HG02981 (cell line): Measurements from ENCODE around the gene ITGA8.
"Not testable (repeated sequence)": the region's sequence is repeated elsewhere in the genome, so short reads cannot be mapped to it uniquely, and the experiment has no call there.

Experiments used
- ATAC-seq: cut with Tn5 transposase; IDR thresholded peaks from one replicate; pipeline ENCODE4 v1.9.1; 2021; ENCODE audit warnings: mild to moderate bottlenecking, moderate library complexity; ENCODE audit not compliant: unreplicated experiment

ITGA8 gene

DNA sequence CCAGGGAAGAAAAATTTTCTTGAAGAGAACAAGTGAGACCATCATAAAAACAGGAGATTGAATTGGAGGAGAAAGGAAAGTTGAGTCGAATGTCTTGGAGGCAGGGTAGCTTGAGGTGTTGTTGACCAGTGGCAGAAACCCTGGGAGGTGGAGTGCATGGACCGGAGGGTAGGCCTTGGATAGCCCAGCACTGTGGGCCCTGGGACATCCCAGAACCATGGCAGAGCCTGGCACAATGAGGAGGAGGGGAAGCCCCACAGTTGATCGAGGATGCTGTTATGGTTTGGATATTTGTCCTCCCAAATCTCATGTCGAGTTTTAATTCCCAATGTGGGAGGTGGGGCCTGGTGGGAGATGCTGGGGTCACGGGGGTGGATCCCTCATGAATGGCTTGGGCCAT lies 157.1 kb downstream of the ITGA8 start:
- no peak for ATAC-seq

DNA sequence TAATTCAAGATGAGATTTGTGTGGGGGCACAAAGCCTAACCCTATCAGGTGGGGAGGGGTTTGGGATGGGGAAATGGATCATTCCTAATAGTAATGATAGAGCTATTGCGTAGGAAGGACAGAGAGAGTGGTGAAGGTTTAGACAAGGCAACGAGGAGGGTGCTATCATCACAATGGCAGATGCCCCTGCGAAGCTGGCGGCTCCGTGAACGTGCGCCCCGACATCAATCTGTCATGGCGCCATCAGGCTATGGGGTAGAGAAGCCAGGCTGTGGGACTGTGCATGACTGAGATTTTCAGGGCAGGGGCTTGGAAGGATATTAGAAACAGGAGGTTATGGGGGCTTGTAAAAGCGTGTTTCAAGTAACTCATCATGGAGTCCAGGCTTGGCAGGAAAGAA lies 157.6 kb downstream of the ITGA8 start:
- ATAC-seq, result no peak

DNA sequence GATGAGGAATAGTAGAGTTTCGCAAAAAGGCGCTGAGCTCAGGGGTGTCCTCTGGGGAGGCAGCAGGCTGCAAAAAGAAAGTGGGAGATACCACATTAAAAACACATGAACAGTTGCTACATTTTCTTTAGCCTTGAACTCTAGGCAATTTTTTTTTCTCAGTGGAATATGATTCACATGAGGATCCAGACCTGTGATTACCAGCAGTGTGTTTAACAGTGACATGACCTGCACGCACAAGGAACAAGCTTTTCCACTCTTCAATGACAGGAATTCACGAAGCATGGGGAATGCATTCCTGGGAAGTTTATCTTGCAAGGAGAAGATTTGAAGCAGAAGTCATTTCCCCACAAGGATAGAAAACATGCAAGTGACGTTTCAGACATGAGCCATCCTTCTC lies 161.6 kb downstream of the ITGA8 start:
- ATAC-seq, result no peak

DNA sequence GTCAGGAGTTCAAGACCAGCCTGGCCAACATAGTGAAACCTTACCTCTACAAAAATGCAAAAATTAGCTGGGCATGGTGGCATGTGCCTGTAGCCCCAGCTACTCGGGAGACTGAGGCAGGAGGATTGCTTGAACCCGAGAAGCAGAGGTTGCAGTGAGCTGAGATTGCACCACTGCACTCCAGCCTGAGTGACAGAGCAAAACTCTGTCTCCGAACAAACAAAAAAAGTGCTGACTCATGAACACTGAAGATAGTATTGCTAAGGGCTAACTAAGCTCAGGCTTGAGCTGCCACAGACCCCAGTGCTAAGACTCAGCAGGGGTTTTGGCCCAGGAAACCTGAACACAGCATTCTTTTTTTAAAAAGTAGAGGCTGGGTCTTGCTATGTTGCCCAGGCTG lies 162.6 kb downstream of the ITGA8 start:
- not testable (repeated sequence) for ATAC-seq

DNA sequence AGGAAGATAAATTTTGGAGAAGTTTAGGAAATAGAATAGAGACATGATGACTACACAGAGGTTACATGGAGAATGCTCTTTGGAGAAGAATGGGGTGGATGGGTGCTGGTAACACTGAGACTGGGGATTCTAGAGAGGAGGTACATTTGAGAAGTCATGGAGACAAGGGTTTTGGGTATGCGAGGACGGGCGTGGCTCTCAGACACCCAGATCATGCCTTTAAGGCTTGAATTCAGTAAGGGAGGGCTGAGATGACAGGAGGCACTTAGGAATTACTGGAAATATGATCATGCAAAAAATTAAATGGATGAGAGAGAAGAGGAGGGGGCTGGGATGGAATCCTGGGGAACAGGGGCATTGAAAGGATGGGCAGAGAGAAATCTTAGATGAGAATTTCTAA lies 168.8 kb downstream of the ITGA8 start:
- no peak for ATAC-seq

GRCh38 chr10:15548331-15548730 lies 171.4 kb downstream of the ITGA8 start:
- ATAC-seq, result no peak

- no peak for ATAC-seq
Observed at GRCh38 chr10:15546606-15547005, 173.1 kb downstream of the ITGA8 start.

- no peak for ATAC-seq
Observed at GRCh38 chr10:15545884-15546283, 173.8 kb downstream of the ITGA8 start.

DNA sequence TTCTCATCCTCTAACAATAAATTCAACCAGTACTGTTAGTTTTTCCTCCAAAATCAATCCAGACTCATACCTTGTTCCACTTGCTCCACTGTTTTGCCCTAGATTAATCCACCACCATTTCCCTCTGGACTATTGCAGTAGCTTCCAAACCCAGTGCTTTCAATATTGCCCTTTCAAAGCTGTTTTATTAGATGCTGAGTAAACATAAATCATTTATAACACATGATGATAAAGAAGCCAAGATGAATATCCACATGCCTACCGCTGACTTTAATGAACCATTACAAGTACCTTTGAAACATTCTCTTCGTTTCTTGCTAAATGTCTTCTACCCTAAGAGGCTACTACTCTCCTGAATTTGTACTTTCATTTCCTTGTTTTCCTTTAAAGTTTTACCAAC lies 174.5 kb downstream of the ITGA8 start:
- ATAC-seq, result no peak

- ATAC-seq, result no peak
Observed at GRCh38 chr10:15543994-15544393, 175.7 kb downstream of the ITGA8 start.

DNA sequence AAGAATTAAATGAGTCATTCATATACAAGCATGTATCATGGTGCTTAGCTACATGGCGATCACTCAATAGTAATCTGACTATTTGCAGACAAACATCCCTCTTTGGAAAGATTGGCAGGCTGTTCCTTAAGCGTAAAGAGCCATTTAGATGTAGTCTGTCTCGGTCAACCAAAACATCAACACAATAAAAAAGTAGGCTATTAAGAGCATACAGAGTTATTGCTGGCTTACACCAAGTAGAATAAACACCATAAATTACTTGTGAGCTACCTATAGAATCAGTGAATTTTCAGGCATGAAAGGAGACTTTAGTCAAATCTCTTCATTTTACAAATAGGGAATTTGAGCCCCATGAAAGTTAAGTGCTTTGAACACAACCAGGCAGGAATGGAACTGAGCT lies 176.9 kb downstream of the ITGA8 start:
- ATAC-seq, result no peak

DNA sequence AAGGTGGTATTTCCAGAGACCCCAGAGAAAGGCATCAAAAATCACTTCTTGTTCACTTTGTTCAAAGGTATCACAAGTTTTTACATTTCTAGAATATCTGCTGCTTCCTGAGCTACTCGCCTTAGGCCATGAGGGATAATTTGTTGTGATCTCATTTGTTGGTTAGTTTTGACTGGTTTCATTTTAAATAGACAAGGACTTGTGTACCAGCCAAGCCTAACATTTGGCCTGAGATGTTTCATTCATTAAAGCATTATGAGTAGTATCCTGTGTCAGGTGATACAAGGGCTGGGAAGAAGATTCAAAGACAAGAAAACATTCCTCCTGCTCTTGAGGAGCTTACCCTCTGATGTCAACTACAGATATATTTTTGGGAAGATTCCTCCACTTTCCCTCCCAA lies 178.3 kb downstream of the ITGA8 start:
- ATAC-seq, result no peak

DNA sequence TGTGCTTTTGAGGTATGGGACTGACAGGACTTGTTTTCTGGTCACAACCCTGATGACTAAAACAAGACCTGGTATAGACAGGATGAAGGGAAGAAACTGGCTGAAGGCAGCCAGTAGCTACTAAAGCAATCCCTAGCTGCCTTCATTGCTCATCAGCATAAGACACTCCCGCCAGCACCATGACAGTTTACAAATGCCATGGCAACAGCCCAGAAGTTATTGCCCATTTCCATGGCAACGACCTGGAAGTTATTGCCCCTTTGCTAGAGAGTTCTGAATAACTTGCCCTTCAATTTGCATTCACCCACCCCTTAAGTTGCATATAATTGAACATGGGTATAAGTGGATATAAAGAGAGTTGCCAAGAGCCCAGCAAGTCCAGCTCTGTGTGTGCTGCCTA lies 179.0 kb downstream of the ITGA8 start:
- ATAC-seq, result no peak

DNA sequence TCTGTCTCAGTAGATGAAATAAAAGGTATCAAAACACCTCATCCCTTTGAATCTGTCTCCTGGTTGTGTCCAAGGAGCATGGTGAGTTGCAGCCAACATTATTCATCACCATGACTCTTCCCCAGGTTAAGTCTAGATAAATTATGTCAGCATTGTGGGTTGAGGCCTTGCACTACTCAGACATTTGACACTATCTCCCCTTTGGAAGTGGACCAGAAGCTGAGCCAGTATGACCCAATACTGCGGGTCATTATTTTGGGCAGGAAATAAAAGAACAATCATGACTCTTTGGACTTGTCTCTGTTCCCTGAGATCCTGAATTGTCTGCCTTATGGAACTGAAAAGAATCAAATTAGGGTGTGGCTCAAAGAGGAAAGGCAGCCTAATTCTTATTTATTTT lies 180.5 kb downstream of the ITGA8 start:
- ATAC-seq, result no peak

DNA sequence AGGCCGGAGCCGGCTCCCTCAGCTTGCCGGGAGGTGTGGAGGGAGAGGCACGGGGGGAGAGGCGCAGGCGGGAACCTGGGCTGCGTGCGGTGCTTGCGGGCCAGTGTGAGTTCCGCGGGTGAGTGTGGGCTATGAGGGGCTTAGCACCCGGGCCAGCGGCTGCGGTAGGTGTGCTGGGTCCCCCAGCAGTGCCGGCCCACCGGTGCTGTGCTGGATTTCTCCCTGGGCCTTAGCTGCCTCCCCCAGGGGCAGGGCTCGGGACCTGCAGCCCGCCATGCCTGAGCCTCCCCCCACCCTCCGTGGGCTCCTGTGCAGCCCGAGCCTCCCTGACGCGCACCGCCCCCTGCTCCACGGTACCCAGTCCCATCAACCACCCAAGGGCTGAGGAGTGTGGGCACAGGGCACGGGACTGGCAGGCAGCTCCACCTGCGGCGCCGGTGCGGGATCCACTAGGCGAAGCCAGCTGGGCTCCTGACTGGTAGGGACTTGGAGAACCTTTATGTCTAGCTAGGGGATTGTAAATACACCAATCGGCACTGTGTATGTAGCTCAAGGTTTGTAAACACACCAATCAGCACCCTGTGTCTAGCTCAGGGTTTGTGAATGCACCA lies 184.7 kb downstream of the ITGA8 start:
- not testable (repeated sequence) for ATAC-seq

GRCh38 chr10:15531927-15532722 lies 187.6 kb downstream of the ITGA8 start:
- ATAC-seq, result no peak

GRCh38 chr10:15528859-15529239 lies 190.9 kb downstream of the ITGA8 start:
- ATAC-seq, result no peak

DNA sequence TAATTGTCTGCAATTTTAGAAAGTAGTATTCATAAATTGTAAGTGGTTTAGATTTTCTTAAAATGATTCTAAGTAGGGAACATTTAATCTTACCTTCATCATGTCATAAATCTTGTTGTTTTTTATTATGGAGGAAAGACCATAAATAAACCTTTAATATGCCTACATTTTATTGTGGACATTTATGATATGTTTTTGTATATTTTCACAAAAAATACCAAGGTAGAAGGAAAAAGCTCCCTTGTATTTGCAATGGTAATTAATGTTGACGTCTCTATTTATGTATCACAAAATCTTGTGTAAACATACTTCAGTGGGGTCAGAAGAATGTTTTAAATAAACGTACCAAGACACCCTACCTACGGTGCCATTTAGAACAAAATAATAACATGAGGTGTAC lies 193.0 kb downstream of the ITGA8 start:
- ATAC-seq, result no peak

DNA sequence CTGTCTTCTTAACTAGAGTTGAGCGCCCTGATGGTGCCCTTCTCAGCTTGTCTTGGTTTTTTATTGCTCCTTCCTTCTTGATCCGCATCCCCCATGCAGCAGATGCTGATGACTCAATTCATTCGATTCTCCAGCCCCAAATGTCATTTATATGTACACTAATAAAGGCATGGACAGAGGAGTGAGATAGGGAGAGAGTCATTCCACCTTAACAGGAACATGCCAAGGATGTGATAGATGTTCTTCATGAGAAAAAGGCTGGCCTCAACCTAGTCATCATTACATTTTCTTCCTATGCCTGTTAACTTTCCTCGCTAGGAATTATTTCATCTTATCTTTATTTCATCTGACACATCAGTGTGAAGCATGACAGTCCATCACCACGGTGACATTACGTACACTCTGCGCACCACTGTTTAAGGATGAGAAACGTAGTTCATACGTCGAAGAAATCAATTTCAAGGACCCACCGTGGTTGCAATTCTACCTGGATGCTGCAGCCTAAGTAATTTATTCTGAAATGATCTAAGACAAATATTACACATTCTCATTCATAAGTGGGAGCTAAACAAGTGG lies 198.3 kb downstream of the ITGA8 start:
- no peak for ATAC-seq

- ATAC-seq, result no peak
Observed at GRCh38 chr10:15518250-15518649, 201.5 kb downstream of the ITGA8 start.

- no peak for ATAC-seq
Observed at GRCh38 chr10:15516256-15517085, 203.3 kb downstream of the ITGA8 start.

GRCh38 chr10:15515202-15515601 lies 204.5 kb downstream of the ITGA8 start:
- ATAC-seq, result no peak
